ENCODE measurements around the gene STAT6. TPM values are rescaled to one million over a fixed set of nuclear protein-coding genes. Genes with fewer than 3 reads are reported as not detected.

The STAT6 gene
- total and polyA plus RNA-seq, 2 donors (not counting 1 experiment from before 2014, with no cell fraction given), result 544 to 736 TPM

GRCh38 chr12:57110104-57111030, 795 bp downstream of the STAT6 start:
- Mint-ChIP-seq H3K4me3 (peak overlapping the region; percentile 99), H3K27ac (peak overlapping the region; percentile 98), H3K4me1 (peaks cover 43% of the 10 kb centered on the region), H3K27me3 (no peaks in the 10 kb centered on the region), H3K9me3 (ENCODE audit: insufficient read depth) (no peaks in the 10 kb centered on the region)
- H3K9ac ChIP-seq (ENCODE audit: low read length), result peak overlapping the region; percentile 93
- intact Hi-C loops (cut with micrococcal nuclease), result loop anchor here (1.0 to 5.0 kb wide), 4 partner anchors 23 to 347 kb away; partner anchors contain the start of genes GLI1, INHBE and NEMP1
- H3K36me3 ChIP-seq (replicated peaks in 1 of 2; ENCODE audit: control extremely low read depth in 1 of 2, control insufficient read depth in 1 of 2, extremely low read depth in 1 of 2, insufficient read depth in 2 of 2, low read length in 1 of 2), result peaks cover 2 to 42% of the 10 kb centered on the region in 2 experiments
- ATAC-seq (ENCODE audit: low read depth) (peak; percentile 52), DNase-seq (peak; percentile 91)
- POLR2A ChIA-PET, result interaction anchor here (0.6 to 5.0 kb wide), 14 partner anchors 10 to 982 kb away, joined by 3 to 139 read pairs (median 8); partner anchors contain the start of genes ESYT1, NAB2, NEMP1 and RNF41
- peak overlapping the region; percentile 87 to 100 (median 100) for H3K4me3 ChIP-seq (ENCODE audit: control extremely low read depth in 1 of 5, extremely low read depth in 1 of 5, insufficient read depth in 1 of 5, low read depth in 2 of 5, low read length in 4 of 5)
- peak overlapping the region; percentile 96 to 100 for H3K27ac ChIP-seq (ENCODE audit: low read length in 2 of 2)
- peak overlapping the region; percentile 60 for H2AFZ ChIP-seq (ENCODE audit: insufficient read depth, low read depth, low read length, poor library complexity, severe bottlenecking)
- peaks cover 75% of the 10 kb centered on the region for H3K79me2 ChIP-seq (ENCODE audit: control insufficient read depth, insufficient read depth, low read length)
- TF ChIP-seq EZH2 (IDR thresholded peaks at IDR 0.05; ENCODE audit: borderline replicate concordance, insufficient read depth, low read depth, low read length, poor library complexity, severe bottlenecking), result no peak
- no peak for TF ChIP-seq CTCF (IDR thresholded peaks at IDR 0.05)
- H3K27me3 ChIP-seq (replicated peaks in 1 of 4; ENCODE audit: control extremely low read depth in 1 of 4, control insufficient read depth in 3 of 4, insufficient read depth in 4 of 4, low read length in 3 of 4), result no peaks in the 10 kb centered on the region
- H3K9me3 ChIP-seq (ENCODE audit: control extremely low read depth in 1 of 3, control insufficient read depth in 2 of 3, insufficient read depth in 1 of 3, low read length in 2 of 3), result no peaks in the 10 kb centered on the region
- WGBS (ENCODE audit: insufficient coverage), result 6% methylated on average over 12 of the region's 28 CpGs
- peaks cover 20 to 40% of the 10 kb centered on the region in 2 donors for H3K4me1 ChIP-seq (ENCODE audit: control insufficient read depth in 2 of 2, insufficient read depth in 2 of 2, low read length in 2 of 2)
- peak overlapping the region; percentile 96 for H3K4me2 ChIP-seq (replicated peaks; ENCODE audit: low read depth, low read length, poor library complexity, severe bottlenecking)
- CTCF ChIA-PET, result interaction anchor here (1.1 to 14.2 kb wide), 14 partner anchors 13 to 992 kb away, joined by 3 to 420 read pairs (median 18); partner anchors contain the start of genes HSD17B6, NAB2, NEMP1 and ZBTB39
- H4K20me1 ChIP-seq (ENCODE audit: control insufficient read depth, insufficient read depth, low read length, poor library complexity, severe bottlenecking), result peaks cover 49% of the 10 kb centered on the region

All from B cell (primary cell).